SIG-M5 treated with dmso at 0.1 percent for 504 hours (cell line): ENCODE results near the gene STK39.

ENCODE experiments used
- DNase-seq: peaks from one replicate; lab custom pipeline; 2025; ENCODE audit not compliant: unreplicated experiment; lab: John Stamatoyannopoulos, UW

STK39 gene

GRCh38 chr2:168058675-168059074 lies 188.7 kb downstream of the STK39 start:
- DNase-seq, result no peak

- no peak for DNase-seq
These were observed 191.1 kb downstream of the STK39 start for GRCh38 chr2:168056242-168056787.

- DNase-seq, result no peak
These were observed 192.7 kb downstream of the STK39 start for GRCh38 chr2:168054657-168055056.

- no peak for DNase-seq
These were observed 193.7 kb downstream of the STK39 start for GRCh38 chr2:168053676-168054075.

DNA sequence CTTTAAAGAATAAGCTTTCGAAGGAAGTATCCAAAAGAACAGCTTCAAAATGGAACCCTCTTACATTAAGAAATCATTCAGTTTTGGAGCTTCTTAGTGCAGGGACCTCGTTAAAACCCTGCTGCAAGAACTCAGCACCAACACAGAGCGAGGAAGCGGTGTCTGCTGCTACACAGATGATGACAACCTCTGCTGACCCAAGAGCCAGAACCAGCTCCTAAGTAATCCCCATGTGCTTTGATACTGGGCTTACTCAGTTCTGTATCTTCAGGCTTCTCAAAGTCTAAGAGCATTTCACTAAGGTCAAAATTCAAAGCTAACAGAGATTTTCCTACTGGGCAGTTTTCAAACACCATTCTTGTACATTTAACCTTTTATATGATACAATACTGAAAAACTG lies 194.6 kb downstream of the STK39 start:
- DNase-seq, result no peak

GRCh38 chr2:168050377-168050776 lies 197.0 kb downstream of the STK39 start:
- DNase-seq, result no peak

GRCh38 chr2:168049609-168050008 lies 197.8 kb downstream of the STK39 start:
- DNase-seq, result no peak

DNA sequence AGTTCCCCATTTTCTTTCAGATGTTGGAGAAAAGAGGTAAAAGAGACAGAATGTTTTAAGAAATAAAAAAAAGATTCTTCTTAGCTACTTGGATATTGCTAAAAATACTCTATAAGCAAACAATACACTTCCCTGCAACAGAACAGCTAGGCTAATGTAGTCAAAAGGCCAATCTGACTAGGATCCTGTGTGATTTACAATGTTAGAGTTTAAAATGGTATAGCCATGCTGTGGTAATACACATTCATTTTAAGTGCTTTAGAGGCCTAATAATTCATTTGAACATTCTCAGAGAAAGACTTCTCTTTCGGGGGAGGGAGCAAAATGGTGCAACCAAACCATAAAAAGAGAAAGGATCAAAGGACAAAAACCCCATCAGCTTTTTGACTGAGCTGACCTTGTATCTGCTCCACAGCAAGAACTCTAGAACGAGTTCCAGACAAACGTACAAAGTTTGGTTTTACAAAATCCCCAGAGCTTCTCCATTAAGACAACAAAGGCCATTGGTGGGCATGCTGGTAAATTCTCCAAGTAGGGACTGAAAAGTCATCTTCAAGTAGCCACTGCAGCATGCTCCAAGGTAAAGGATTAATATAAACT lies 200.2 kb downstream of the STK39 start:
- DNase-seq, result no peak

- DNase-seq, result no peak
These were observed 202.8 kb downstream of the STK39 start for GRCh38 chr2:168044579-168044978.

- no peak for DNase-seq
These were observed 203.2 kb downstream of the STK39 start for GRCh38 chr2:168044176-168044575.

DNA sequence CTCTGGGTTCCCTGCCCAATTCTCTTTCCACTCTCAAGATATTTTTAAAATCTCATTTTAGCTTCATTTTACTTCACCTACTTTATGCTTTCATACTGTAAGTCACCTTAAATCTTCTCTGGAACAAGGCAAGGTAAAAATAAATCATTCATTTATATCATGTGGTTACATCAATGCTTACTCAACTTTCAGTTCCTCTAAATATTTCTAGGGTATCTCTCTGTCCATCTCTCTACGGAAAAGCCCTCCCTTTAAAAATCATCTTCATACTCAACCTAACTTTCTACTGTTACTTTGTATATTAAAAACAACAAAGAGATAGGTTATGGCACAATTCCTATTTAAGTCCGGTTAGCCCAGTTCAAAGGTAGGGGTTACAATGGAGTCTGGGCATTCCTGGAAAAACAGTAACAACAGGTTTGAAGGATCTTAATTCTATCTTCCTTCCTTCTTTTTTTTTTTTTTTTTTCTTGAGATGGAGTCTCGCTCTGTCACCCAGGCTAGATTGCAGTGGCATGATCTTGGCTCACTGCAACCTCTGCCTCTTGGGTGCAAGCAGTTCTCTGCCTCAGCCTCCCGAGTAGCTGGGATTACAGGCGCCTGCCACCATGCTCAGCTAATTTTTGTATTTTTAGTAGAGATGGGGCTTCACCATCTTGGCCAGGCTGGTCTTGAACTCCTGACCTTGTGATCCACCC lies 205.1 kb downstream of the STK39 start:
- peak; percentile 65 for DNase-seq

GRCh38 chr2:168039881-168040280 lies 207.5 kb downstream of the STK39 start:
- DNase-seq, result no peak

DNA sequence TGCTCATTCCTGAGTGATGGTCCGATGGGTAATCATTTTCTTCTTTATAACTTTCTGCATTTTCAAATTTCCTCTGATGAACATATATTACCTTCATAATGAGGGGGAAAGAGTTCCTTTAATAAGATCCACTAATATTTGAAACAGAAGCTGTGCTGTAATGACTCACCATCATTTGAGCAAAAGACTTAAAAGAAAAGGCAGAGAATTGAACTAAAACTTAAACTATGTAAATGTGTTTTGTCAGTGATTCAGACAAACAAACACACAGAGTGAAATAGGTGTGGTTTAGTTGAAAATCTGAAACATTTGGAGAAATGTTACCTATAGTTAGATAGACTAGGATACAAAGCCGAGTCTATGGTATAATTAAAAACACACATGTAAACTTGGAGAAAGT lies 209.6 kb downstream of the STK39 start:
- DNase-seq, result no peak

DNA sequence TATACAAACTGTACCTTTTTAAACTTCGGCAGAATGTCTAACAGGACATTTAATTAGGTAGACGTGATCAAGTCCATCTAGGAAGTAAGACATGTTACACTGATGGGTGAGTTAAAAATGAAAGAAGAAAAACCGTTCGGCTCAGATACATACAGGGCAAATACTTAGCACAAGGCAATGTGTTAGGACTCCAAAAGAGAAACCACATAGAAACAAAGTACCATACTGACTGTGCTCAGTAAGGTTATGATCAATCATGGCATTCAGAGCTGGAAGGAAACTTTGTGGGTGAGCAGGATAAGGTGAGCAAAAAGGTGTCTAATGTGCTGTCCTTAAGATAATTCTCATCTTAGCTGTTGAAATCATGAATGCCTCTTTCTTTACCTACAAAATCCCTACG lies 211.9 kb downstream of the STK39 start:
- no peak for DNase-seq

GRCh38 chr2:168034616-168035015 lies 212.8 kb downstream of the STK39 start:
- DNase-seq, result no peak

GRCh38 chr2:168033966-168034365 lies 213.4 kb downstream of the STK39 start:
- DNase-seq, result no peak

- no peak for DNase-seq
These were observed 215.3 kb downstream of the STK39 start for GRCh38 chr2:168032091-168032490.

GRCh38 chr2:168030862-168031624 lies 216.4 kb downstream of the STK39 start:
- no peak for DNase-seq

- no peak for DNase-seq
These were observed 218.3 kb downstream of the STK39 start for GRCh38 chr2:168029071-168029470.

- DNase-seq, result no peak
These were observed 219.0 kb downstream of the STK39 start for GRCh38 chr2:168028362-168028761.

DNA sequence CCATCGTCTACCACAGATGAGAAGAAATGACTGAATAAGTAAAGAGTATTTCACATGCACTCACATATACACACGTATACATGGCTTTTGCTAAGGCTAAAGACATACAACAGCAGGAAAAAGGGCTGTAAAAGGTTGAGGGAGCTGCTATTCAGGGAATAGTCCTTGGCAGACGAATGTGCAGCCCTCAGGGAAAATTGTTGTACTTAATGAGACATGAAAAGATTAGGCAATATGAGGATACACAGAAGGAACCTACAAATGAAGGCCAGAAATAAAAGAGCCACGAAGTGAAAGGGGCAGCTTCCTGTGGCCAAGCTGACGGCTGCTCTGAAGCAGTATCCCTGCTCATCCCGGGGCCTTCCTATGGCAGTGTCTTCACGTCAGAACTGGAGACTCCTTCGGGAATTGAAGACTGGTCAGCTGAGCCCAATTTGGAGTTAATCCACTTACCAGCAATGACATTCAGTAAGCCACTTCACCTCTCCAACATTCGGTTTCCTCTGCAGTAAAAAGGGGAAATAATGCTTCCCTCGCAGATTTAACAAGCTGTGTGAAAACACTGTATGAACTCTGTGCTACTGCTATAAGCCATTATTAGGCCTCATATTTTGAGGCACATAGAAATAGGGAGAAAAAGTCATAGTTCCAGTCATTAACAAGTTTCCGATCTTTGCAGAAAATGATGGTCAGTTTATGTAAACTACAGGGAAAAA lies 221.8 kb downstream of the STK39 start:
- DNase-seq, result peak; percentile 37
